HG03521 (cell line): Measurements from ENCODE around the gene ZSCAN10.

Source experiments
- ATAC-seq: cut with Tn5 transposase; IDR thresholded peaks from one replicate; pipeline ENCODE4 v1.9.1; 2021; ENCODE audit warnings: mild to moderate bottlenecking, moderate library complexity; ENCODE audit not compliant: unreplicated experiment

Gene ZSCAN10

GRCh38 chr16:3049921-3050481 lies 49.1 kb downstream of the ZSCAN10 start:
- ATAC-seq: no peak

GRCh38 chr16:3047387-3047720 lies 51.7 kb downstream of the ZSCAN10 start:
- ATAC-seq: no peak

GRCh38 chr16:3046641-3047386 lies 52.3 kb downstream of the ZSCAN10 start:
- no peak for ATAC-seq

- ATAC-seq: no peak
Measured at GRCh38 chr16:3045758-3046640, 53.1 kb downstream of the ZSCAN10 start, which contains the start of gene MMP25. TSS of gene MMP25 (plus strand) at chr16:3046561. CDS start at chr16:3046918, 357 bp downstream.

- ATAC-seq: no peak
Measured at GRCh38 chr16:3044708-3045107, 54.4 kb downstream of the ZSCAN10 start.

- no peak for ATAC-seq
Measured at GRCh38 chr16:3042376-3042775, 56.7 kb downstream of the ZSCAN10 start.

- ATAC-seq: no peak
Measured at GRCh38 chr16:3038896-3039295, 60.2 kb downstream of the ZSCAN10 start.
